Stimulated activated CD8-positive, alpha-beta memory T cell treated with anti-CD3 and anti-CD28 coated beads, Interleukin-4, amount 100 ng/mL, for 24 hours (primary cell): ENCODE results near the gene ST3GAL4.
"Not testable (repeated sequence)": the region's sequence is repeated elsewhere in the genome, so short reads cannot be mapped to it uniquely, and the experiment has no call there.

ENCODE experiments used
- DNase-seq: peaks from one replicate; pipeline ENCODE4 v3.0.0-alpha.2; 2020; ENCODE audit warnings: low read depth

ST3GAL4 gene

DNA sequence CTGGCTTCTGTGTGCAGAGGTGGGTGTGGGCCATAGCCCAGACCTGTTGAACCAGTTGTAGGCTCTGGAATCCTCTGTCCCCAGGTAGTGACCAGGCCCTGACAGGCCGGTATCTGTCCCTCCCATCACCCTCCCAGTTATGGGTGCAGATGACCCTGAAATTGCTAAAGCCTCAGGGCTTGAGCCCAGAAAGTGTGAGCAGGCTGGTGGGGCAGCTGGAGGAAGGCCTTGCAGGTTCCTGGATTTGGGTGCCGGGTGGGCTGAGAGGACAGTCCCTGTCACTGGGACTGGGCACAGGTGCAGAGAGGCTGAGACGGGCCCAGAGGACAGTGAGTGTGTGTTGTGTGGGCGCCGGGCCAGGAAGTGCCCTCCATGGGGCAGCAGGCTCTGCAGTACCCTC lies 10.0 kb downstream of the ST3GAL4 start:
- DNase-seq, result not testable (repeated sequence)

DNA sequence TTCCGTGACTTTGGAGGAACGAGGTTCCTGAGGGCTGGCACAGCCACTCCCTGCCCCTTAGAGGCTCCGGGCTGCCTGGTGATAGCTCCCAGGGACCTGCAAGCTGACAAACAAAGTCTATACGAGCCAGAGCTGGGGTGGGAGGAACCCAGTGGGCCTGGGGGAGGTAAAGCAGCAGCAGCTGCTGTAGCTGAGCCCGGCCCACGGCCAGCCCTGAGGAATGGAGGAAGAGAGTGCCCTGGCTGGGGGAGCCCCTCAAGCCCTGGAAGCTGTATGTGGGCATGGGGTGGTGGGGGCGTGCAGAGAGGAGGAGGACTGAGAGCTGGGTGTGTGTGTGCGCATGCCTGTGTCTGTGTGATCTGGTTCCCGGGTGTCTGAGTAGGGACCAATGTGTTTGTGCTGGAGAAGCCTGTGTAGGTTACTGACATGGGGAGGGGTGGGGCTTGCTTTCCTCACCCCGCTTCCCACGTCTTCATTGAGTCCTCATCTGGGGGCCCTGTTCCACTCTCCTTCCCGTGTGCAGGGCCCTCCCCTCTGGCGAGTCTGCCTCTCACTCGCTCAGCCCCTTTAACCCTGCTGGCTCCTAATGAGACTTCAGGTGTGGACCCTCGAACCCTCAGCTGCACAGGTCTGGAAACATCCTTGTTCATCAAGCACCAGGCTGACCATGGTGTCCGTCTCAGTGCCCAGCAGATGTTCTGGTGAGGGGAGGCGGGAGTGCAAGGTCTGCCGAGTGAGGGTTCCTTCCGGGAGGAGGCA lies 10.8 kb downstream of the ST3GAL4 start:
- DNase-seq, result no peak

DNA sequence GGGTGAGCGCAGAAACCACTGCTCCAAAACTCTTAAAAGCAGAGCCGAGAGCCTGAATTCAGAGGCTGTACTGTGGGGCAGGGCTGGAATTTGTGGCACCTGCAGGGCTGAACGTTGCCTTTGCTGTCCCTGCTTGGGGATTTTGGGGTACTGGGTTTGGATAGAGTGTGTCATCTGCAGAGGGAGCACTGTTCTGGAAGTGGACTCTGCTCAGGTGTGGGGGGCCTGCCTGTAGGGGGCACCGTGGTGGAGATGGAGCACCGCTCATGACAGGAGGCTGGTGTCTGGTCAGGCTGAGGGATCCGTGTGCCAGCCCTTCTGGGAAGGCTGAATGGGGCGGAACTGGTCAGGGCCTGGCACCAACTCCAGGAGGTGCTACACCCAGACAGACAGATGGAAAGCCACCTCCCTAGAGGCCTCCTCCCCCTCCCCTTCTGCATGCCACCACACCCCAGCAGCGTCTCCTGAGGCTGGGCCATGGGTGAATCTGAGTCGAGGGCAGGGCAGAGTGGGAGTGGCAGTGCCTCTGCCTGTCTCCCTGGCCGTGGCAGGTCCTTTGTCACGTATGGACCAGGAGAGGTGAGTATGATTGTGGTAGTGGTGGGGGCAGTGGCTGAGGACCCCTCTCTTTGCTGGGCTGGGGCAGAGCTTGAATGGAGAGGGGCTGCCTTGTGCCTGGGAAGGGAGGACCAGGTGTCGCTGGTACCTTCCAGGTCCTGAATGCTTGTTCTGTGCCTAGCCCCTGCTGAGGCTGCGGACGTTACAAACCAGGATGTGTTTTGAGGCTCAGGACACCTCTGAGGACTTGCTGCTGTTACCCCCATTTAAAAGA lies 11.6 kb downstream of the ST3GAL4 start:
- DNase-seq, result not testable (repeated sequence)

DNA sequence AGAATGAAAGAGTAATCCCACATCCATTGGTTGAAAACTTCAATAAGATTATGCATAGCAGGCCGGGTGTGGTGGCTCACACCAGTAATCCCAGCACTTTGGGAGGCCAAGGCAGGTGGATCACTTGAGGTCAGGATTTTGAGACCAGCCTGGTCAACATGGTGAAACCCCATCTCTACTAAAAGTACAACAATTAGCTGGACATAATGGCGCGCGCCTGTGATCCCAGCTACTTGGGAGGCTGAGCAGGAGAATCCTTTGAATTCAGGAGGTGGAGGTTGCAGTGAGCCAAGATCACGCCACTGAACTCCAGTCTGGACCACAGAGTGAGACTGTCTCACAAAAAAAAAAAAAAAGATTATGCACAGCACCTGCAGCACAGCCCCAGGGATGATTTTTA lies 12.3 kb downstream of the ST3GAL4 start:
- not testable (repeated sequence) for DNase-seq

DNA sequence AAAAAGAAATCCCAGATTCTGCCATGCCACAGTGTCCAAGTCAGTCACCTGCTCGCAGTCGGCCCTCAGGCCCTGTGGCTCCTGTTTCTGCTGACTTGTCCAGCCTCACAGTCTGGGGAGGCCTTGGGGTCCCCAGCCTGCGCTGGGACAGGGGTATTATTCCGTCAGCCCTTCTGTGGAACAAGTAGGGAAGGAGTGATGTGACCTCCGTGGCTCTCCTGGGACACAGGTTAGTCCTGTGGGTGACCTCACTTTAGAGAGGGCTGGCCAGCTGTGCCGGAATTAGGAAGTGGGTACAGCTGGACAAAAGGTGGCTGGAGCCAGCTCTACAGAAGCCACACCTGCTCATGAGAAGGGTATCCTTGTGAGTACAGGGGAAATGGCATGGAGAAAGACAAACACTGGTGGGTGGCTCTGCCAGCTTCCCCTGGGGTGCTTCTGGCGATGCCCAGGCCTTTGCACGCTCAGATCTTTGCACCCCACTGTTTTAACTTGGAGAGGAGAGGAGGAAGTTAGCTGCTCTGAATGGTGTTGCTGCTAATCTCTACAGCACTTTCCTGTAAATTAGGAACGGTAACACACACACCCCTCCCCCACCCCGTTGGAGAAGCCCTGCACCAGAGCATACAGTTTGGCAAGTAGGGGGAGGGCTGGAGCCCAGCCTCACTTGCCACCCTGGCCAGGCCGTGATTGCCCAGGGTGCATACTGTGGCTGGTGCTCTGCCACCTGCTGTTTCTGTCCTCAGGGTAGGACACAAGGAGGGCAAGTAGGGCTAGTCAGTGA lies 13.0 kb downstream of the ST3GAL4 start:
- DNase-seq, result not testable (repeated sequence)

DNA sequence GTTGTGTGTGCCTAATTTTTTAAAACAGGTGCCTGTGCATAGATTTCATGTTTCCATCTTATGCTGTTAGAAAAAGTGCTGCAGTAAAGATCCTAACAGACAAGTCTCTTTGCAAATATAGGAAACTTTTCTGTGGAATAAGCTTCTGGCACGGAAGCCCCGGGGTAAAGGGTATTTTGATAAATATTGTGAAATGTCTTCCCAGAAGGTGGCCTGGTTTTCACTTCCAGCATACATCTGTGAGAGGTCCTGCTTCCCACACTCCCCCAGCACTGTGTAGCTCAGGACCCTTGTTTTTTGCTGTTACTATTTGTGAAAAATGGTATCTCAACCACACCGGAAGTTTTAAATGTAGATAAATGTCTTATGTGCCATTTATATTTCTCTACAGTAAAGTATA lies 14.5 kb downstream of the ST3GAL4 start:
- no peak for DNase-seq

DNA sequence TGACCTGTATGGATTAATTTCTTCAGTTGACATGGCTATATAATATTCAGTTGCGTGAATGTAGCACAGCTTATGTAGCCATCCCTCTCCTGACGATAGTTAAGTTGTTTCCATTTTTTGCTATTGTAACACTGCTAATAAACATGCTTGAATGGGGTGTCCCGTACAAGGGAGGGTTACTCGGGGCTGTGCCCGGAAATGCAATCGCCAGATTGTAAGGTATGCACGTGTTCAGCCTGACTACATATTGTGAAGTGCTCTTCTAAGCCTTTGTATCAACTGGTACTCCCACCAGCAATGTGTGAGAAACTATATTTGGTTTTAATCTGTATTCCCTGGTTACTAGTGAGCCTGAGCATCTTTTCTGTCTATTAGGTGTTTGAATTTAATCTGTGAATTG lies 16.1 kb downstream of the ST3GAL4 start:
- no peak for DNase-seq

DNA sequence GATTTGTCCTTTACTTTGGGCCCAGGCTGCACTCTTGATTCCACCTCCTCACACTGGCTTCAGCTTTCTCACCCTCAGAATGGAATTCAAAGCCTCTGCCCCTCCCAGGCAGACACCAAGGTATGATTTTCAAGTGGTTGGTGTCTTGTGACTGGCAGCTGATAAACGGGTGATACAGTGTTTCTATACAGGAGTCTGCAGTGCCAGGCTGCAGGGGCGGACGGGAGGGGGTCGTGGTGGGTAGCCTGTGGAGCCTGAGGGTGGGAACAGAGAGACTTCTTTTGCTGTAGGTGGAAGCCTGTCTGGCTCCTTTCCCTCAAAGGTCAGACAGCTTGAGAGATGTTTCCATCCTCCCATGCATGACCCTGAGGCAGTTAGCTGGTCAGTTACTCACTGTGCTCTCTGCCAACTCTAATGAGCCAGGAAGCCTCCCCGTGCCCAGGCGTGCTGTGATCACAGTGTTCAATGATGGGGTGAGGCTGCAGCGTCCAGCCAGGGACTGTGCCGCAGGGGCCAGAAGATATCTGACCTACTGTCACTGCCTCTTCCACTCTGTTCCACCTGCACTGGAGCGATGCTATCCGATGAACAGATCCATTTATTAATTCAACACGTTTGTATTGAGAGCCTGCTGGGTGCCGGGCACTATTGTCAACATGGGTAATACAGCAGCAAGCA lies 18.0 kb downstream of the ST3GAL4 start:
- DNase-seq, result not testable (repeated sequence)

DNA sequence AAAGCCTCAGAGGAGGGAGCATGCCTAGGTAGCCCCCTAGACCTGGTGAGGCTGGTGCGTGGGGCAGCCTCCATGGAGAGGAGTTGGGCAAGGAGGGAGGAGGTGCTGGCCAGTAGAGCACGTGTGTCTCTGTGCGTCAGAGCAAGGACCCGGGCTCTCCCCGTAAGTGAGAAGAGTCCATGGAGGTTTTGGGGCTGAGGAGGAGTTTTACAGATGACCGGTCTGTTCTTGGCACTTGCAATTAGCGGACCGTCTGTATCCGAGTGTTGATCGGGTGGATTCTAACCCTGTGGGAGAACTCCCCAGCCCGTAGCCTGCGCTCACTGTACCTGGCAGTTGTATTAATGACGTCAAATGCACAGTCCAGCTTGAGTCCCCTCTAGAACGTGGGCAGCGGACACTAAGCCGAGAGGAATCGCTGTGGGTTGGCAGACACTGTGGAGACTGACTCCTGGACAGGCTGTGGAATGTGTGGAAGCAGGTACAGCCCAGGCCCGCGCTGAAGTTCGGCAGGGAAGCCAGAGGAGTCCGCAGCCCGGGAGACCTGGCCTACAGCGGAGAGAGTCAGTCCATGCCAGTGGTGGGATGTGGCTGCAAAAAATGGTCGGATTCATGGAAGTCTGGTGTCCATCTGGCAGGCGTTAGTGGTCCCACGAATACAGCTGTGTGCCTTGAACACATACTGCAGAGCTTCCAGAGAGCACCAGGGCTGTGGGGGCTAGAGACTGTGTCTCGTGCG lies 19.2 kb downstream of the ST3GAL4 start:
- DNase-seq, result not testable (repeated sequence)

DNA sequence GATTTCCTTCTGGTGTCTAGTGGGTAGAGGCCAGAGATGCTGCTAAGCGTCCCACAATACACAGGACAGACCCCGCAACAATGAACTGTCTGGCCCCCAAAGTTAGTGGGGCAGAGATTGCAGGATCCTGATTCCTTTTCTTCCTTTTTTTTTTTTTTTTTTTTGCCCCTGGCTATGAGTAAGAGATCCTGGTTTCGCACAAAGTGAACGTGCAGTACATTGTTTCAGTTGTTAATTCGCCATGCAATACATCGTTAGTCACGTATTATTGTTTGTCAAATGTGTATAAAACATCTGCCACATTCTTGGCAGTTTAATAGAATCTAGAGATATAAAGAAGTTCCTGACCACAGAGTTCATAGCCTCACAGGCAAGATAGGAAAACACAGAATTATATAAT lies 20.2 kb downstream of the ST3GAL4 start:
- no peak for DNase-seq

DNA sequence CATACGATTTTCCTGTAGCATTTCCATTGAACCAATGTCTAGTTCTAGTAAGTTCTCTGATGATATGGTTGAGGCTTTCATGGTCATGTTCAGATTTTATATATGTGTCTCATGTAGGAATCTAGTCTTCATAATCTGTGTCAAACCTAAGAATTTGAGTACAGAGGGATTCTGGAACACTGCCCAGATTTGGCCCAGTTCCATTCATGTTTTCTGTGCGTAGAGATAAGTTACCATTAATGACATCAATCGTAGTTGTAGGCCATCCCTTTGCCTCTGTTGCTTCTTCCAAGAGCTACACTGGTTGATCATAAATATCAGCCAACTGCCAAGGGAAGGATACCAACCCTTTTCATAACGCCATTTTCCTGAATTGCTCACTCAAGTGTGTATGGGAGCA lies 23.3 kb downstream of the ST3GAL4 start:
- no peak for DNase-seq

DNA sequence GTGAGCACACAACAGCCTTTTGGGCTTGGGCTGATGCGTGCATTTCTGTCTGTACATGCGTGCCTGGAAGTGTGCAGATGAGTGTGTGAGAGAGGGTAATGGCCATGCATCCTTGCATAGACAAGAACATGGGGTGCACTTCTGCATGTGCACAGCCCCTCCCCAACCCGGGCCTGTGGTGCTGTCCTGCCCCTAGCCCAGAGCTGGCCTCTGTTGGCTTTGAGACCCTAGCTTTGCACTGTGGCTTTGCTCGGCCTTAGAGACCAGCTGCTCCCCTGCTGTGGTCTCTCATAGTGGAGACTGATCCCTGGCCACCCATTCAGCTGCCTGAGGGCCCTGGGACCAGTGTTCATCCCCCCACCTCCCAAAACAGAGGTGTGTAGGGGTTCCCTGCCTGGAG lies 25.4 kb downstream of the ST3GAL4 start:
- DNase-seq, result no peak

DNA sequence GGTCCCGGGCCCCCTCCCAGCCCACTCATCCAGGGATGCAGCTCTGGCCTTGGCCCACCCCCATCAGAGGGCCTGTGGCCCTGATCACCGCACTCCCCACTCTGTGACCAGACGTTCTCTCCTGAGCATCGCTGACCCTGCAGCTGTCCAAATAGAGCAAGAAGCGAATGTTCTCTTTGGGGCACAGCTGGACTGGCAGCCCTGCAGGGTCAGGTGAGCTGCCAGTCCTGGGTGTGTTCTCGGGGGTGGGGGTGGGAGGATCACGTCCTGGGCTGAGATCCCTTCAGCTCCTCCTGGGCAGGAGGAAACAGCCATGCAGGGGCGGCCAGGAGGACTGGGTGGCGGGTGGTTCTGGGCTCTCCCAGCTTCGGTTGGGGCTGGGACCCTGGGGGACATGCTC lies 26.5 kb downstream of the ST3GAL4 start:
- not testable (repeated sequence) for DNase-seq

DNA sequence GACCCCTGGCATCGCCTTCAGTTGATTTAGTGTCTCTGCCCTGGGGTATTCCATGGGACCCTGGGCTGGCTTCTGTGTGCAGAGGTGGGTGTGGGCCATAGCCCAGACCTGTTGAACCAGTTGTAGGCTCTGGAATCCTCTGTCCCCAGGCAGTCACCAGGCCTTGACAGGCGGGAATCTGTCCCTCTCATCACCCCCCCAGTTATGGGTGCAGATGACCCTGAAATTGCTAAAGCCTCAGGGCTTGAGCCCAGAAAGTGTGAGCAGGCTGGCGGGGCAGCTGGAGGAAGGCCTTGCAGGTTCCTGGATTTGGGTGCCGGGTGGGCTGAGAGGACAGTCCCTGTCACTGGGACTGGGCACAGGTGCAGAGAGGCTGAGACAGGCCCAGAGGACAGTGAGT lies 27.2 kb downstream of the ST3GAL4 start:
- not testable (repeated sequence) for DNase-seq

DNA sequence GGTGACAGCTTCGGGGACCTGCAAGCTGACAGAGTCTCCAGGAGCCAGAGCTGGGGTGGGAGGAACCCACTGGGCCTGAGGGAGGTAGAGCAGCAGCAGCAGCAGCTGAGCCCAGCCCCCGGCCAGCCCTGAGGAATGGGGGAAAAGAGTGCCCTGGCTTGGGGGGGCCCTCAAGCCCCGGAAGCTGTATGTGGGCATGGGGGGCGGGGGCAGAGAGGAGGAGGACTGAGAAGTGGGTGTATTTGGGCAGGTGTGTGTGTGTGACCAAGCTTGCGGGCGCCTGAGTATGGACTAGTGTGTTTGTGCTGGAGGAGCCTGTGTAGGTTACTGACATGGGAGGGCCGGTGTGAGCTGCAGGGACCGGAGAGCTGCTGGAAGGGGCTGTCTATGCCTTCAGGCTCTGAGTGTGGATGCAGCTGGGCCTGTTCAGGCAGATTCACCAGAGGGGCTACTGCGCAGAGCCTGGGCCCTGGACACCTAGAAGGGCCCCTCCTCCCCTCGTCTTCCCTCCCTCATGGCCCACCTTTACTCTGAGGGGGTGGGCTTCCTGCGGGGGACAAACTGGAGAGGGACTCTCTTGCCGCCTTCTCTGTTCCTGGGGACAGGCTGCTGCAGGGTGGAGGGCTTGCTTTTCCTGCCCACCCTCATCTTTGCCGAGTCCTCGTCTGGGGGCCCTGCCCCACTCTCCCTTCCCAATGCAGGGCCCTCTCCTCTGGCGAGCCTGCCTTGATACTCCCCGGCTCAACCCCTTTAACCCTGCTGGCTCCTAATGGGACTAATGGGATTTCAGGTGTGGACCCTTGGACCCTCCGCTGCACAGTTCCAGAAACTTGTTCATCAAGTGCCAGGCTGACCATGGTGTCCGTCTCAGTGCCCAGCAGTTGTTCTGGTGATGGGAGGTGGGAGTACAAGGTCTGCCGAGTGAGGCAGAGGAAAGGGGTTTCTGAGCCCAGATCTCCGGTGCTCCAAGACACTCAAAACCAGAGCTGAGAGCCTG lies 28.2 kb downstream of the ST3GAL4 start:
- no peak for DNase-seq

DNA sequence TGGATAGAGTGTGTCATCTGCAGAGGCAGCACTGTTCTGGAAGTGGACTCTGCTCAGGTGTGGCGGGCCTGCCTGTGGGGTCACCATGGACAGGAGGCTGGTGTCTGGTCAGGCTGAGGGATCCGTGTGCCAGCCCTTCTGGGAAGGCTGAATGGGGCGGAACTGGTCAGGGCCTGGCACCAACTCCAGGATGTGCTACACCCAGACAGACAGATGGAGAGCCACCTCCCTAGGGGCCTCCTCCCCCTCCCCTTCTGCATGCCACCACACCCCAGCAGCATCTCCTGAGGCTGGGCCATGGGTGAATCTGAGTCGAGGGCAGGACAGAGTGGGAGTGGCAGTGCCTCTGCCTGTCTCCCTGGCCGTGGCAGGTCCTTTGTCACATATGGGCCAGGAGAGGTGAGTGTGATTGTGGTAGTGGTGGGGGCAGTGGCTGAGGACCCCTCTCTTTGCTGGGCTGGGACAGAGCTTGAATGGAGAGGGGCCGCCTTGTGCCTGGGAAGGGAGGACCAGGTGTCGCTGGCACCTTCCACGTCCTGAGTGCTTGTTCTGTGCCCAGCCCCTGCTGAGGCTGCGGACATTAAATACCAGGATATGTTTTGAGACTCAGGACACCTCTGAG lies 29.1 kb downstream of the ST3GAL4 start:
- no peak for DNase-seq

DNA sequence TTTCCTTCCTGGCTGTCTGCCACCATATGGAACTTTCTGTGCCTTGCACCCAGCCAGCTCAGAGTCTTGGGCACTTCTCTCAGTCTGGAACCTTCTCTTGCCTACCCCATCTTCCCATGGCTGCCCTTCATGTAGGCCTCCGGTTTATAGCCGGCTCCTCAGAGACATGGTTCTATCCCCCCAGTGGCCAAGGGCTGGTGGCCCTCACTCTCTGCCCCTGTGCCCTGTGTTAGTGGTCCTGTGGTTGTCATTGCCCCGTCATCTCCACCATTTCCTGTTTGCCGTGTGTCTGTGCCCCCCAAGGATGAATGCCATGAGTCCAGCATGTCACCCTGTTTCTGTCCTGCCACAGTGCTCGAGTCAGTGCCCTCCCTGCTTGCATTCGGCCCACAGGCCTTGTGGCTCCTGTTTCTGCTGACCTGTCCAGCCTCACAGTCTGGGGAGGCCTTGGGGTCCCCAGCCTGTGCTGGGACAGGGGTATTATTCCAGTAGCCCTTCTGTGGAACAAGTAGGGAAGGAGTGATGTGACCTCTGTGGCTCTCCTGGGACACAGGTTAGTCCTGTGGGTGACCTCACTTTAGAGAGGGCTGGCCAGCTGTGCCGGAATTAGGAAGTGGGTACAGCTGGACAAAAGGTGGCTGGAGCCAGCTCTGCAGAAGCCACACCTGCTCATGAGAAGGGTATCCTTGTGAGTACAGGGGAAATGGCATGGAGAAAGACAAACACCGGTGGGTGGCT lies 30.7 kb downstream of the ST3GAL4 start:
- no peak for DNase-seq

DNA sequence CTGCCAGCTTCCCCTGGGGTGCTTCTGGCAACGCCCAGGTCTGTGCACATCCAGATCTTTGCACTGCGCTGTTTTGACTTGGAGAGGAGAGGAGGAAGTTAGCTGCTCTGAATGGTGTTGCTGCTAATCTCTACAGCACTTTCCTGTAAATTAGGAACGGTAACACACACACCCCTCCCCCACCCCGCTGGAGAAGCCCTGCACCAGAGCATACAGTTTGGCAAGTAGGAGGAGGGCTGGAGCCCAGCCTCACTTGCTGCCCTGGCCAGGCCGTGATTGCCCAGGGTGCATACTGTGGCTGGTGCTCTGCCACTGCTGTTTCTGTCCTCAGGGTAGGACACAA lies 31.2 kb downstream of the ST3GAL4 start:
- not testable (repeated sequence) for DNase-seq

DNA sequence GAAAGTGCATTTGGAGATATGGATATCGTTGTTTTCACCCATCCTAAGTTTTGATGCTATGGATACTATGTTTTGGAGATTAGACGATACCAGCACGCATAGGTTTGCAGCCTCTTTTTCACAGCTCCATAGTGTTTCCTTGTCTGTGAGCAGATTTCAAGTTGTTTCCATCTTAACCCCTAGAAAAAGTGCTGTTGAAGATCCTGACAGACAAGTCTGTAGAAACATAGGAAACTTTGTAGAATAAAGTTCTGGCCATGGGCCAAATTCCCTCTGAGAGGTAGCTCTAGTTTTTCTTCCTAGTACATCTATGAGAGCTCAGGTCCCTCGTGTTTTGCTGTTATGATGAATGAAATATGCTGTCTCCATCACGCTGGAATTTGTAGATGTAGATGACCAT lies 32.4 kb downstream of the ST3GAL4 start:
- no peak for DNase-seq
